PC-9 (cell line): Measurements from ENCODE around the gene C17orf67. TPM values are rescaled to one million over a fixed set of nuclear protein-coding genes. Genes with fewer than 3 reads are reported as not detected.

Experiments
- BruUV-seq: library from RNA; stranded (reverse); fragments of 400-500 nt; replicated peaks from 2 replicates; lab custom pipeline; 2021; lab: Mats Ljungman, UMichigan
- CTCF ChIA-PET: fragments of 300-600 bp; sonication (Branson Sonifier 250); formaldehyde crosslinking; loops from one replicate; lab custom pipeline; 2022; ENCODE audit warnings: antibody characterized with exemption; lab: Charles Lee
- POLR2A ChIA-PET: fragments of 300-600 bp; sonication (Branson Sonifier 250); formaldehyde crosslinking; loops from one replicate; lab custom pipeline; 2022; ENCODE audit warnings: antibody characterized with exemption; ENCODE audit not compliant: unreplicated experiment; lab: Charles Lee
- DNase-seq, 2 experiments: peaks; one replicate each; pipeline versions ENCODE4 v3.0.0 to v3.0.0-alpha.2; 2015 to 2022; ENCODE audit warnings: mixed read lengths in 1 of 2
- H2AFZ ChIP-seq: fragments of 200-600 bp; sonication (generic); 2 replicates; pipeline ENCODE4 v1.8.1; 2017; ENCODE audit warnings: antibody characterized with exemption
- H3F3A ChIP-seq: fragments of 200-600 bp; sonication (generic); 2 replicates; pipeline ENCODE4 v1.8.1; 2017; ENCODE audit warnings: antibody characterized with exemption, mild to moderate bottlenecking, low read depth; ENCODE audit not compliant: insufficient read depth
- H3K27ac ChIP-seq: fragments of 200-600 bp; sonication (generic); 2 replicates; pipeline ENCODE4 v1.6.1; 2016; ENCODE audit warnings: mixed run types
- H3K27me3 ChIP-seq: fragments of 200-600 bp; sonication (generic); 2 replicates; pipeline ENCODE4 v1.6.1; 2016; ENCODE audit warnings: low read depth, mixed run types; ENCODE audit not compliant: insufficient read depth
- H3K36me3 ChIP-seq: fragments of 200-600 bp; sonication (generic); 2 replicates; pipeline ENCODE4 v1.6.1; 2016; ENCODE audit warnings: low read depth, mixed run types
- H3K4me1 ChIP-seq: fragments of 200-600 bp; sonication (generic); replicated peaks from 2 replicates; pipeline ENCODE4 v1.6.1; 2016; ENCODE audit warnings: mixed run types; ENCODE audit not compliant: insufficient read depth
- H3K4me2 ChIP-seq: fragments of 200-600 bp; sonication (generic); 2 replicates; pipeline ENCODE4 v1.6.1; 2017; ENCODE audit warnings: mixed run types
- H3K4me3 ChIP-seq: fragments of 200-600 bp; sonication (generic); 2 replicates; pipeline ENCODE4 v1.6.1; 2016; ENCODE audit warnings: mixed run types
- H3K79me2 ChIP-seq: fragments of 200-600 bp; sonication (generic); 2 replicates; pipeline ENCODE4 v1.6.1; 2017; ENCODE audit warnings: low read depth, mixed run types
- H3K9me2 ChIP-seq: fragments of 200-600 bp; sonication (generic); 2 replicates; pipeline ENCODE4 v1.8.1; 2017; ENCODE audit warnings: mild to moderate bottlenecking; ENCODE audit not compliant: insufficient read depth
- H3K9me3 ChIP-seq: fragments of 200-600 bp; sonication (generic); 2 replicates; pipeline ENCODE4 v1.8.1; 2016; ENCODE audit warnings: low read depth; ENCODE audit not compliant: insufficient read depth
- H4K20me1 ChIP-seq: fragments of 200-600 bp; sonication (generic); 2 replicates; pipeline ENCODE4 v1.8.1; 2017; ENCODE audit not compliant: insufficient read depth
- EZH2 ChIP-seq: fragments of 200-600 bp; sonication (generic); IDR thresholded peaks from 2 replicates; pipeline ENCODE4 v1.8.0; 2017; ENCODE audit warnings: antibody characterized with exemption, low read depth
- intact Hi-C: fragments of 100-400 bp; cut with micrococcal nuclease; formaldehyde crosslinking; loops from one replicate; pipeline ENCODE4 v1.10.0; 2022; ENCODE audit not compliant: unreplicated experiment
- total RNA-seq: library from RNA; stranded (reverse); gene quantifications from 2 replicates; pipeline ENCODE4 v1.2.3, GENCODE V29; 2021
- TF ChIP-seq, protein P1 (sequence below): fragments of 200-600 bp; sonication (generic); conservative IDR thresholded peaks from 2 replicates; pipeline ENCODE4 v1.6.1; 2017; ENCODE audit warnings: mixed run types, antibody characterized with exemption, mild to moderate bottlenecking, moderate library complexity

Gene C17orf67
- total RNA-seq, 1 experiment from 2014 or later, result 4.3 TPM

DNA sequence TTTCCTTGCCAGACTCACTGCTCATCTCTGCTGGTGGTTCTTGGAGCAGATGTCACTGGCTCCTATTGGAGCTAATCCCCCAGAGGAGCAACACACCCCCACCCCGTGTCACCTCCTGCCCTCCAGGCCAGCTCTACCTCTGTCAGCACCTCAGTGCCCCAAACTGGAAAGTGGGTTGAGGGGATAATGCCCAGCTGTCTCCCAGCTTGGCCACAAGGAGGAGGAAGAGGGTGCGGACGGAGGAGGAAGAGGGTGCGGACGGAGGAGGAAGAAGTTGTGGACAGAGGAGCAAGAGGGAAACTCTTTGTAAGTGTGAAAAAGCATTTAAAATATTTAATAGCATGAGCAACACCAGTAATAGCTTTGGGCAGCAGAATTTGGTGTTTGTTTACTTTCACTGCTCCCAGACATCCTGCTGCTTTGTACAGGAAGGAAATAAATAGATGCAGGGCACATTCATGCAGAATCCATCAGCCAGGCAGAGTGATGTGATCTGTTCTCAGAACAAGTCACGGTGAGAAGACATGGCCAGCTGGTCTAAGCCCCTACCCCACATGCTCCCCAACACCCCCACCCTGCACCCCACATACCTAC lies 82.5 kb downstream of the C17orf67 start:
- POLR2A ChIA-PET, result no interaction called here
- no peak for DNase-seq
- Histone ChIP-seq H3K36me3 (no peaks in the 10 kb centered on the region), H3F3A (no peaks in the 10 kb centered on the region), H3K27ac (no peak overlapping the region), H3K79me2 (no peaks in the 10 kb centered on the region), H3K9me2 (no peaks in the 10 kb centered on the region), H2AFZ (no peak overlapping the region), H3K9me3 (no peaks in the 10 kb centered on the region), H3K4me1 (no peaks in the 10 kb centered on the region), H4K20me1 (no peaks in the 10 kb centered on the region), H3K27me3 (no peaks in the 10 kb centered on the region), H3K4me2 (no peak overlapping the region), H3K4me3 (no peak overlapping the region)
- intact Hi-C loops, result no loop called here
- TF ChIP-seq, protein P1, sequence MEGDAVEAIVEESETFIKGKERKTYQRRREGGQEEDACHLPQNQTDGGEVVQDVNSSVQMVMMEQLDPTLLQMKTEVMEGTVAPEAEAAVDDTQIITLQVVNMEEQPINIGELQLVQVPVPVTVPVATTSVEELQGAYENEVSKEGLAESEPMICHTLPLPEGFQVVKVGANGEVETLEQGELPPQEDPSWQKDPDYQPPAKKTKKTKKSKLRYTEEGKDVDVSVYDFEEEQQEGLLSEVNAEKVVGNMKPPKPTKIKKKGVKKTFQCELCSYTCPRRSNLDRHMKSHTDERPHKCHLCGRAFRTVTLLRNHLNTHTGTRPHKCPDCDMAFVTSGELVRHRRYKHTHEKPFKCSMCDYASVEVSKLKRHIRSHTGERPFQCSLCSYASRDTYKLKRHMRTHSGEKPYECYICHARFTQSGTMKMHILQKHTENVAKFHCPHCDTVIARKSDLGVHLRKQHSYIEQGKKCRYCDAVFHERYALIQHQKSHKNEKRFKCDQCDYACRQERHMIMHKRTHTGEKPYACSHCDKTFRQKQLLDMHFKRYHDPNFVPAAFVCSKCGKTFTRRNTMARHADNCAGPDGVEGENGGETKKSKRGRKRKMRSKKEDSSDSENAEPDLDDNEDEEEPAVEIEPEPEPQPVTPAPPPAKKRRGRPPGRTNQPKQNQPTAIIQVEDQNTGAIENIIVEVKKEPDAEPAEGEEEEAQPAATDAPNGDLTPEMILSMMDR, result no peak
- no peak for TF ChIP-seq EZH2
- BruUV-seq, result no TSS peak
- CTCF ChIA-PET, result no interaction called here

- Histone ChIP-seq H3K79me2 (no peaks in the 10 kb centered on the region), H3K9me3 (no peaks in the 10 kb centered on the region), H3F3A (no peaks in the 10 kb centered on the region), H3K4me1 (no peaks in the 10 kb centered on the region), H2AFZ (no peak overlapping the region), H4K20me1 (no peaks in the 10 kb centered on the region), H3K9me2 (no peaks in the 10 kb centered on the region), H3K4me2 (no peak overlapping the region), H3K36me3 (no peaks in the 10 kb centered on the region), H3K27me3 (peaks cover 13% of the 10 kb centered on the region), H3K27ac (no peak overlapping the region), H3K4me3 (no peak overlapping the region)
- ChIA-PET POLR2A (no interaction called here), CTCF (no interaction called here)
- TF ChIP-seq EZH2, result no peak
- TF ChIP-seq, protein P1, result no peak
- intact Hi-C loops, result no loop called here
- no peak for DNase-seq
- no TSS peak for BruUV-seq
These were observed 89.0 kb downstream of the C17orf67 start for GRCh38 chr17:56744721-56745120.

DNA sequence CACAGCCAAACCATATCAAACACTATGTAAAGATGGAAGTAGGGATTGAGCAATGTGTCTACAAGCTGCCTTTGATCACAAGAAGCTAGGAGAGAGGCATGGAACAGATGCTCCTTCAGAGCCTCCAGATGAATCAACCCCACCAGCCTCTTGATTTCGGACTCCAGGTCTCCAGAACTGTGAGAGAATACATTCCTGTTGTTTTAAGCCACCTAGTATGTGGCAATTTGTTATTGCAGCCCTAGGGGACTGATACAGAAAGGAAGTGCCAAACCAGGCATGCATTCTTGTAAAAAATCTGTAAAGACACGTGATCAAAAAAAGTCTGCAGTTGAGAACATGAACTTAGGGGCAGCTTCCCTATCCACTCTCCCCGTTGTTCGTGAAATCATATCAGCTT lies 91.1 kb downstream of the C17orf67 start:
- no peaks in the 10 kb centered on the region for H3K9me2 ChIP-seq
- H3F3A ChIP-seq, result no peaks in the 10 kb centered on the region
- no peaks in the 10 kb centered on the region for H3K79me2 ChIP-seq
- TF ChIP-seq EZH2, result no peak
- TF ChIP-seq, protein P1, result no peak
- POLR2A ChIA-PET, result no interaction called here
- CTCF ChIA-PET, result no interaction called here
- no peak overlapping the region for H3K4me3 ChIP-seq
- DNase-seq, result no peak
- H4K20me1 ChIP-seq, result no peaks in the 10 kb centered on the region
- no peak overlapping the region for H2AFZ ChIP-seq
- no peaks in the 10 kb centered on the region for H3K36me3 ChIP-seq
- BruUV-seq, result no TSS peak
- H3K27ac ChIP-seq, result no peak overlapping the region
- intact Hi-C loops, result no loop called here
- no peak overlapping the region for H3K4me2 ChIP-seq
- peaks cover 18% of the 10 kb centered on the region for H3K27me3 ChIP-seq
- no peaks in the 10 kb centered on the region for H3K9me3 ChIP-seq
- no peaks in the 10 kb centered on the region for H3K4me1 ChIP-seq

Other genes with a start within 250 kb of the C17orf67 start
- 4.2 and 4.8 TPM in 2 replicates for gene NOG, start 240.2 kb downstream of the C17orf67 start, total RNA-seq
- gene DGKE, start 231 bp upstream of the C17orf67 start, total RNA-seq, result 11.0 and 16.2 TPM in 2 replicates
- gene TRIM25, start 80.1 kb upstream of the C17orf67 start, total RNA-seq, result 63.8 and 92.8 TPM in 2 replicates
- gene COIL, start 127.1 kb upstream of the C17orf67 start, total RNA-seq, result 14.0 and 19.0 TPM in 2 replicates
- 17.4 and 19.4 TPM in 2 replicates for gene SCPEP1, start 144.2 kb upstream of the C17orf67 start, total RNA-seq